Suprapubic skin (tissue), 4 donors: ENCODE measurements around the gene PXDC1. TPM values are rescaled to one million over a fixed set of nuclear protein-coding genes. Genes with fewer than 3 reads are reported as not detected.
"Not testable (repeated sequence)": the region's sequence is repeated elsewhere in the genome, so short reads cannot be mapped to it uniquely, and the experiment has no call there.

Experiments used
- DNase-seq, 2 donors: peaks; one replicate each; pipeline ENCODE4 v3.0.0-alpha.2; 2019; ENCODE audit warnings: low spot score in 2 of 2
- H3K27ac ChIP-seq: fragments of 200-600 bp; sonication (generic); one replicate; pipeline ENCODE4 v1.5.1; 2019
- H3K27me3 ChIP-seq: fragments of 200-600 bp; sonication (generic); one replicate; pipeline ENCODE4 v1.5.1; 2019
- H3K36me3 ChIP-seq: fragments of 200-600 bp; sonication (generic); one replicate; pipeline ENCODE4 v1.5.1; 2019
- H3K4me1 ChIP-seq: fragments of 200-600 bp; sonication (generic); one replicate; pipeline ENCODE4 v1.5.1; 2019
- H3K4me3 ChIP-seq: fragments of 200-600 bp; sonication (generic); one replicate; pipeline ENCODE4 v1.5.1; 2019; ENCODE audit warnings: mild to moderate bottlenecking
- H3K9me3 ChIP-seq: fragments of 200-600 bp; sonication (generic); one replicate; pipeline ENCODE4 v1.5.1; 2019
- EP300 ChIP-seq: sonication (generic); formaldehyde crosslinking; IDR thresholded peaks from one replicate; pipeline ENCODE4 v1.6.1; 2017; ENCODE audit warnings: antibody characterized with exemption
- POLR2A ChIP-seq, 2 donors: fragments of 450-650 bp; IDR thresholded peaks; one replicate each; pipeline ENCODE4 v1.6.1; 2017; ENCODE audit warnings: antibody characterized with exemption in 2 of 2, mild to moderate bottlenecking in 2 of 2, moderate library complexity in 2 of 2
- POLR2AphosphoS5 ChIP-seq, 3 donors: sonication (generic); formaldehyde crosslinking; IDR thresholded peaks; one replicate each; pipeline ENCODE4 v1.6.1; 2017; ENCODE audit warnings: antibody characterized with exemption in 3 of 3
- WGBS: methylation state at CpG from one replicate; pipeline ENCODE4 v1.1.5; 2018; 5-methylcytosine and 5-hydroxymethylcytosine counted together
- total RNA-seq, 4 donors: library from RNA; depleted of rRNA; stranded (reverse); fragments of >200 nt; gene quantifications; one replicate each; pipeline ENCODE4 v1.1.0, GENCODE V29; 2016
- TF ChIP-seq, protein P1 (sequence below), 2 donors: fragments of 200-600 bp in 1 of 2; fragments of 450-650 bp in 1 of 2; sonication (generic) in 1 of 2; IDR thresholded peaks; one replicate each; pipeline ENCODE4 v1.5.1; 2016 to 2019; ENCODE audit warnings: antibody characterized with exemption in 2 of 2, mild to moderate bottlenecking in 1 of 2, moderate library complexity in 1 of 2

Gene PXDC1
- total RNA-seq, 4 donors from 2014 or later: 63.1 to 108 (median 68.5) TPM

DNA sequence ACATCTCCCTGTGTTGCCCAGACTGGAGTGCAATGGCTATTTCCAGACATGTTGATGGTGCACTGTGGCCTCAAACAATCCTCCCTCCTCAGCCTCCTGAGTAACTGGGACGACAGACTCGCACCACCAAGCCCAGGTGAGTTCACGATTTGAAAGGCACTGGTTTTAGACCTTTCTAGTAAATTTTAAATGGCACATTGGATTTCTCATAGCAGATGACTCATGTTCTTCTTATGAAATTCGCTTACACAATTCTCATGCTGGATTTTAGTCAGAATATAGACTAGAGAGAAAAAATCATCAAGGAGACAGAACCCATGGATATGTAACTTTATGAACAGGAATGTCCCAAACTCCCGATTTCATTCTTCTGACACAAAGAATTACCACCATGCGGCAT lies 18.1 kb upstream of the PXDC1 start:
- no peak for DNase-seq
- Histone ChIP-seq H3K27ac (no peak overlapping the region), H3K4me3 (no peak overlapping the region), H3K27me3 (no peaks in the 10 kb centered on the region), H3K4me1 (peaks cover 23% of the 10 kb centered on the region), H3K9me3 (no peaks in the 10 kb centered on the region), H3K36me3 (no peaks in the 10 kb centered on the region)
- TF ChIP-seq POLR2A (IDR thresholded peaks at IDR 0.05): no peak
- no peak for TF ChIP-seq EP300
- TF ChIP-seq, protein P1, sequence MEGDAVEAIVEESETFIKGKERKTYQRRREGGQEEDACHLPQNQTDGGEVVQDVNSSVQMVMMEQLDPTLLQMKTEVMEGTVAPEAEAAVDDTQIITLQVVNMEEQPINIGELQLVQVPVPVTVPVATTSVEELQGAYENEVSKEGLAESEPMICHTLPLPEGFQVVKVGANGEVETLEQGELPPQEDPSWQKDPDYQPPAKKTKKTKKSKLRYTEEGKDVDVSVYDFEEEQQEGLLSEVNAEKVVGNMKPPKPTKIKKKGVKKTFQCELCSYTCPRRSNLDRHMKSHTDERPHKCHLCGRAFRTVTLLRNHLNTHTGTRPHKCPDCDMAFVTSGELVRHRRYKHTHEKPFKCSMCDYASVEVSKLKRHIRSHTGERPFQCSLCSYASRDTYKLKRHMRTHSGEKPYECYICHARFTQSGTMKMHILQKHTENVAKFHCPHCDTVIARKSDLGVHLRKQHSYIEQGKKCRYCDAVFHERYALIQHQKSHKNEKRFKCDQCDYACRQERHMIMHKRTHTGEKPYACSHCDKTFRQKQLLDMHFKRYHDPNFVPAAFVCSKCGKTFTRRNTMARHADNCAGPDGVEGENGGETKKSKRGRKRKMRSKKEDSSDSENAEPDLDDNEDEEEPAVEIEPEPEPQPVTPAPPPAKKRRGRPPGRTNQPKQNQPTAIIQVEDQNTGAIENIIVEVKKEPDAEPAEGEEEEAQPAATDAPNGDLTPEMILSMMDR (IDR thresholded peaks at IDR 0.05): no peak
- 84% methylated on average over 6 of the region's 6 CpGs for WGBS

DNA sequence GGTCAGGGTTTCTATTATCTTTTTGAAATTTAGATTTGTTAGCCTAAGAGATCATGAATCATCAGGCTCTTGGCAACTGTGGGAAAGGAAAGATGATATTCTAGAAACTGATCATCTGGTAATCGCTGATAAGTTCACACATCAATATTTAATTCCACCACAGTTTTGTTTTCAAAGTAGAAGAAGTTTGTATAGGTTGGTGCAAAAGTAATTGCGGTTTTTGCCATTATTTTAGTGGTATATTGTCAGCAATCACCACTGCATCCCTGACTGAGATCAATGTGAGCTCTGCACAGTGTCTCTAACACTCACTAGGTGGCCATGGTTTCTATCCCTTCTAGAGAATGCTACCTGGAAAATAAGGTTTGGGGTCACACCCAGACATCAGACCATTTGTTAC lies 17.0 kb upstream of the PXDC1 start:
- DNase-seq: no peak
- H3K36me3 ChIP-seq: no peaks in the 10 kb centered on the region
- H3K27me3 ChIP-seq: no peaks in the 10 kb centered on the region
- no peak overlapping the region for H3K27ac ChIP-seq
- TF ChIP-seq POLR2AphosphoS5 (IDR thresholded peaks at IDR 0.05) (no peak), POLR2A (IDR thresholded peaks at IDR 0.05) (no peak), EP300 (no peak)
- TF ChIP-seq, protein P1 (IDR thresholded peaks at IDR 0.05): no peak
- H3K4me1 ChIP-seq: peaks cover 18% of the 10 kb centered on the region
- no peak overlapping the region for H3K4me3 ChIP-seq
- H3K9me3 ChIP-seq: no peaks in the 10 kb centered on the region
- WGBS: 75% methylated on average over 2 of the region's 2 CpGs

DNA sequence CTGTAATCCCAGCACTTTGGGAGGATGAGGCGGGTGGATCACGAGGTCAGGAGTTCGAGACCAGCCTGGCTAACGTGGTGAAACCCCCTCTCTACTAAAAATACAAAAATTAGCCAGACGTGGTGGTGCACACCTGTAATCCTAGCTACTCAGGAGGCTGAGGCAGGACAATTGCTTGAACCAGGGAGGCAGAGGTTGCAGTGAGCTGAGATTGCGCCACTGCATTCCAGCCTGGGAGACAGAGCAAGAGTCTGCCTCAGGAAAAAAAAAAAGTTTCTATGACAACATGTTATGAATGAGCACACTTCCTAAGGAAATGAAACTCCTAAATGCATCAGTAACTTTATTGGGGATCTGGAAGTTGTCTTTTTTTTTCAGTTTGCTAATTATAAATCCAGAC lies 16.0 kb upstream of the PXDC1 start:
- peak; percentile 54 to 60 for DNase-seq
- H3K36me3 ChIP-seq, H3K9me3 ChIP-seq, H3K27ac ChIP-seq, H3K4me3 ChIP-seq, H3K27me3 ChIP-seq: not testable (repeated sequence)
- H3K4me1 ChIP-seq: peaks cover 17% of the 10 kb centered on the region
- 91% methylated on average over 6 of the region's 6 CpGs for WGBS

DNA sequence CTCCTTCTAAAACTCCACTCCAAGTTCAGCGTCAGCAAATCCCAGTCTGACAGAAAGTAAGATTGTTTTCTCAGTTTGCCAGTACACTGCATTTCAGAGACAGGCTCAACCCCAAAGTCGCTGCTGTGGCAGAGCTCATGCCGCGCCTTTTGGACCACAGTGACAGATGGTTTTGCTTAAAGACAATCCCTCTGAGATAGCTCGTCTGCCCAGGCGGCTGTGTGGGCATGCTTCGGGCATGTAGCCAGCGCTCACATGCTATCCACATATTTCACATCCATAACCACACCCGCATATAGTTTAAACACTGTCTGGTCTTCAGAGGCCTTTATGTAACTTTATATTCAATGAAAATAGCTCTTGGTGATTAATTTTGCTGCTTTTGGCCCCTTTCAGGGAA lies 14.7 kb upstream of the PXDC1 start:
- TF ChIP-seq, protein P1 (IDR thresholded peaks at IDR 0.05): no peak
- TF ChIP-seq EP300: no peak
- no peak for TF ChIP-seq POLR2AphosphoS5 (IDR thresholded peaks at IDR 0.05)
- no peak for TF ChIP-seq POLR2A (IDR thresholded peaks at IDR 0.05)
- Histone ChIP-seq H3K9me3 (no peaks in the 10 kb centered on the region), H3K4me3 (no peak overlapping the region), H3K4me1 (peaks cover 17% of the 10 kb centered on the region), H3K36me3 (no peaks in the 10 kb centered on the region), H3K27me3 (no peaks in the 10 kb centered on the region), H3K27ac (peak overlapping the region; percentile 10)
- DNase-seq: peak; percentile 63 to 67
- WGBS: 16% methylated on average over 9 of the region's 9 CpGs

GRCh38 chr6:3765415-3765814 lies 13.9 kb upstream of the PXDC1 start:
- TF ChIP-seq POLR2A (IDR thresholded peaks at IDR 0.05) (no peak), EP300 (no peak), POLR2AphosphoS5 (IDR thresholded peaks at IDR 0.05) (no peak)
- TF ChIP-seq, protein P1 (IDR thresholded peaks at IDR 0.05): no peak

More at GRCh38 chr6:3765415-3765814, 13.9 kb upstream of the PXDC1 start:
- Histone ChIP-seq H3K9me3 (no peaks in the 10 kb centered on the region), H3K4me1 (peaks cover 17% of the 10 kb centered on the region), H3K27ac (no peak overlapping the region), H3K4me3 (no peak overlapping the region), H3K36me3 (no peaks in the 10 kb centered on the region), H3K27me3 (no peaks in the 10 kb centered on the region)
- WGBS: 69% methylated on average over 6 of the region's 6 CpGs
- peak in 1 of 2 donors; percentile 9 for DNase-seq
